GM23338 (cell line): ENCODE measurements around the gene MTCH2. TPM values are rescaled to one million over a fixed set of nuclear protein-coding genes. Genes with fewer than 3 reads are reported as not detected.

Experiments used
- ATAC-seq: fragments of 200-7000 bp; cut with Tn5 transposase; 3 replicates; pipeline ENCODE4 v1.9.1; 2020
- DNase-seq: peaks from one replicate; pipeline ENCODE4 v3.0.0-alpha.2; 2015; ENCODE audit warnings: low spot score
- H2AFZ ChIP-seq: fragments of 200-600 bp; sonication (generic); 2 replicates; pipeline ENCODE4 v1.8.0; 2016; ENCODE audit warnings: antibody characterized with exemption, mild to moderate bottlenecking, moderate library complexity
- H3F3A ChIP-seq: fragments of 200-600 bp; sonication (generic); replicated peaks from 2 replicates; pipeline ENCODE4 v1.8.0; 2017; ENCODE audit warnings: antibody characterized with exemption, mixed run types, low read depth
- H3K27ac ChIP-seq: fragments of 200-600 bp; sonication (generic); 2 replicates; pipeline ENCODE4 v1.6.1; 2016; ENCODE audit warnings: low read depth
- H3K27me3 ChIP-seq: fragments of 200-600 bp; sonication (generic); 2 replicates; pipeline ENCODE4 v1.8.0; 2016; ENCODE audit warnings: mild to moderate bottlenecking, mixed run types, moderate library complexity; ENCODE audit not compliant: insufficient read depth
- H3K36me3 ChIP-seq: fragments of 200-600 bp; sonication (generic); 2 replicates; pipeline ENCODE4 v1.8.0; 2016; ENCODE audit warnings: mild to moderate bottlenecking; ENCODE audit not compliant: insufficient read depth
- H3K4me1 ChIP-seq: fragments of 200-600 bp; sonication (generic); 2 replicates; pipeline ENCODE4 v1.8.0; 2016; ENCODE audit warnings: mild to moderate bottlenecking, moderate library complexity; ENCODE audit not compliant: insufficient read depth
- H3K4me2 ChIP-seq: fragments of 200-600 bp; sonication (generic); 2 replicates; pipeline ENCODE4 v1.7.1; 2017; ENCODE audit warnings: mixed run types
- H3K4me3 ChIP-seq: fragments of 200-600 bp; sonication (generic); 2 replicates; pipeline ENCODE4 v1.6.1; 2016; ENCODE audit warnings: mixed run types
- H3K79me2 ChIP-seq: fragments of 200-600 bp; sonication (generic); replicated peaks from 2 replicates; pipeline ENCODE4 v1.8.0; 2017; ENCODE audit warnings: mild to moderate bottlenecking; ENCODE audit not compliant: insufficient read depth
- H3K9me2 ChIP-seq: fragments of 200-600 bp; sonication (generic); 2 replicates; pipeline ENCODE4 v1.8.0; 2017; ENCODE audit not compliant: insufficient read depth
- H4K20me1 ChIP-seq: fragments of 200-600 bp; sonication (generic); replicated peaks from 2 replicates; pipeline ENCODE4 v1.8.0; 2017; ENCODE audit warnings: mild to moderate bottlenecking; ENCODE audit not compliant: insufficient read depth
- H3K27ac Mint-ChIP-seq: 2 replicates; pipeline ENCODE4 v1.8.0; 2020; ENCODE audit warnings: inconsistent platforms, mild to moderate bottlenecking, moderate library complexity, mixed read lengths
- H3K27me3 Mint-ChIP-seq: 3 replicates; pipeline ENCODE4 v1.8.0; 2022; ENCODE audit warnings: low read depth, mild to moderate bottlenecking, moderate library complexity, mixed read lengths, inconsistent platforms; ENCODE audit not compliant: insufficient read depth, poor library complexity
- H3K36me3 Mint-ChIP-seq: 3 replicates; pipeline ENCODE4 v1.8.0; 2021; ENCODE audit warnings: low read depth, mild to moderate bottlenecking, inconsistent platforms, moderate library complexity, mixed read lengths
- H3K4me1 Mint-ChIP-seq: 3 replicates; pipeline ENCODE4 v1.8.0; 2020; ENCODE audit warnings: mild to moderate bottlenecking, inconsistent platforms, mixed read lengths
- H3K4me3 Mint-ChIP-seq: 3 replicates; pipeline ENCODE4 v1.8.0; 2021; ENCODE audit warnings: moderate library complexity, mild to moderate bottlenecking, inconsistent platforms, mixed read lengths
- H3K9me3 Mint-ChIP-seq: 3 replicates; pipeline ENCODE4 v1.8.0; 2020; ENCODE audit warnings: moderate library complexity, mild to moderate bottlenecking, inconsistent platforms, mixed read lengths
- CREB1 ChIP-seq: fragments of 250-450 bp; sonication (Bioruptor Pico); IDR thresholded peaks from 2 replicates; pipeline ENCODE4 v1.5.0; 2020; ENCODE audit warnings: low read depth, mild to moderate bottlenecking, moderate library complexity
- CTCF ChIP-seq, 2 experiments: fragments of 200-600 bp in 1 of 2; sonication (generic) in 1 of 2; conservative IDR thresholded peaks; 2 replicates each; pipeline versions ENCODE4 v1.5.1 to v1.6.1; 2016 to 2017; ENCODE audit warnings: antibody characterized with exemption in 2 of 2, low read depth in 2 of 2, mild to moderate bottlenecking in 2 of 2, moderate library complexity in 1 of 2
- ETS1 ChIP-seq: IDR thresholded peaks from 2 replicates; pipeline ENCODE4 v1.6.1; 2016; ENCODE audit warnings: antibody characterized with exemption
- EZH2 ChIP-seq: fragments of 200-600 bp; sonication (generic); IDR thresholded peaks from one replicate; pipeline ENCODE4 v1.8.0; 2017; ENCODE audit warnings: antibody characterized with exemption, mild to moderate bottlenecking, low read depth; ENCODE audit not compliant: unreplicated experiment
- EZH2phosphoT487 ChIP-seq: fragments of 200-600 bp; sonication (generic); IDR thresholded peaks from one replicate; pipeline ENCODE4 v1.8.1; 2018; ENCODE audit warnings: antibody characterized with exemption; ENCODE audit not compliant: unreplicated experiment
- JUNB ChIP-seq: IDR thresholded peaks from one replicate; pipeline ENCODE4 v1.6.1; 2016; ENCODE audit warnings: antibody characterized with exemption; ENCODE audit not compliant: unreplicated experiment
- NANOG ChIP-seq: IDR thresholded peaks from 2 replicates; pipeline ENCODE4 v1.6.1; 2016; ENCODE audit warnings: antibody characterized with exemption, borderline replicate concordance
- REST ChIP-seq: IDR thresholded peaks from one replicate; pipeline ENCODE4 v1.6.1; 2018; ENCODE audit warnings: antibody characterized with exemption; ENCODE audit not compliant: unreplicated experiment
- STAT1 ChIP-seq: IDR thresholded peaks from one replicate; pipeline ENCODE4 v1.6.1; 2016; ENCODE audit warnings: antibody characterized with exemption; ENCODE audit not compliant: unreplicated experiment
- ZNF114 ChIP-seq: fragments of 250-450 bp; sonication (Bioruptor Pico); IDR thresholded peaks from 2 replicates; pipeline ENCODE4 v1.5.0; 2020; ENCODE audit warnings: mild to moderate bottlenecking, moderate library complexity
- ZNF331 ChIP-seq: fragments of 250-450 bp; sonication (Bioruptor Pico); IDR thresholded peaks from 2 replicates; pipeline ENCODE4 v1.5.0; 2020; ENCODE audit warnings: low read depth, mild to moderate bottlenecking, moderate library complexity
- ZNF462 ChIP-seq: fragments of 250-450 bp; sonication (Bioruptor Pico); IDR thresholded peaks from 2 replicates; pipeline ENCODE4 v1.5.0; 2020; ENCODE audit warnings: mild to moderate bottlenecking, moderate library complexity
- polyA plus RNA-seq: library from polyadenylated mRNA; unstranded; fragments of >200 nt; fragmentation: Nextera tagmentation; extraction: Ambion mirVana; gene quantifications from 2 replicates; pipeline ENCODE4 v1.2.1, GENCODE V29; 2016
- total RNA-seq: library from RNA; depleted of rRNA; stranded (reverse); fragments of >200 nt; shearing (Covaris generic); gene quantifications from 2 replicates; pipeline ENCODE4 v1.2.3, GENCODE V29; 2014

Gene MTCH2
- total and polyA plus RNA-seq, 2 experiments from 2014 or later, result 90.9 to 155 TPM

GRCh38 chr11:47651818-47652469 is 9.6 kb upstream of the MTCH2 start:
- Histone ChIP-seq H3K4me2 (no peak overlapping the region), H2AFZ (no peak overlapping the region), H3K4me3 (no peak overlapping the region), H3K4me1 (no peaks in the 10 kb centered on the region), H3K36me3 (no peaks in the 10 kb centered on the region; the same call in 1 of the 2 replicates), H3K27ac (no peak overlapping the region), H3K79me2 (no peaks in the 10 kb centered on the region), H3F3A (no peaks in the 10 kb centered on the region), H3K9me2 (no peaks in the 10 kb centered on the region), H3K27me3 (no peaks in the 10 kb centered on the region), H4K20me1 (no peaks in the 10 kb centered on the region)
- ATAC-seq (no peak), DNase-seq (no peak)
- Mint-ChIP-seq H3K9me3 (peaks cover 21% of the 10 kb centered on the region), H3K27ac (no peak overlapping the region), H3K27me3 (peaks cover 7% of the 10 kb centered on the region), H3K36me3 (0 out of 3 replicates have a peak, but pooled peaks cover 11% of the 10 kb centered on the region), H3K4me3 (no peak overlapping the region), H3K4me1 (no peaks in the 10 kb centered on the region)
- TF ChIP-seq ZNF331 (CRISPR knock-in tag), result no peak
- no peak for TF ChIP-seq JUNB
- no peak for TF ChIP-seq EZH2
- no peak for TF ChIP-seq REST
- TF ChIP-seq CREB1 (CRISPR knock-in tag), result no peak
- no peak for TF ChIP-seq NANOG
- TF ChIP-seq STAT1, result no peak
- no peak for TF ChIP-seq CTCF (conservative IDR thresholded peaks at IDR 0.05; ENCODE audit: low read depth in 2 of 2)
- no peak for TF ChIP-seq EZH2phosphoT487
- no peak for TF ChIP-seq ETS1
- TF ChIP-seq ZNF114, result no peak
- no peak for TF ChIP-seq ZNF462 (CRISPR knock-in tag)
